Measurements from ENCODE around the gene TPCN2. TPM values are rescaled to one million over a fixed set of nuclear protein-coding genes. Genes with fewer than 3 reads are reported as not detected.

Gene TPCN2
- total and polyA plus RNA-seq, 9 of the 15 experiments (the other 6 are each of a cell fraction or from before 2014, with no cell fraction given), result 0.66 to 10.2 (median 4.6) TPM

DNA sequence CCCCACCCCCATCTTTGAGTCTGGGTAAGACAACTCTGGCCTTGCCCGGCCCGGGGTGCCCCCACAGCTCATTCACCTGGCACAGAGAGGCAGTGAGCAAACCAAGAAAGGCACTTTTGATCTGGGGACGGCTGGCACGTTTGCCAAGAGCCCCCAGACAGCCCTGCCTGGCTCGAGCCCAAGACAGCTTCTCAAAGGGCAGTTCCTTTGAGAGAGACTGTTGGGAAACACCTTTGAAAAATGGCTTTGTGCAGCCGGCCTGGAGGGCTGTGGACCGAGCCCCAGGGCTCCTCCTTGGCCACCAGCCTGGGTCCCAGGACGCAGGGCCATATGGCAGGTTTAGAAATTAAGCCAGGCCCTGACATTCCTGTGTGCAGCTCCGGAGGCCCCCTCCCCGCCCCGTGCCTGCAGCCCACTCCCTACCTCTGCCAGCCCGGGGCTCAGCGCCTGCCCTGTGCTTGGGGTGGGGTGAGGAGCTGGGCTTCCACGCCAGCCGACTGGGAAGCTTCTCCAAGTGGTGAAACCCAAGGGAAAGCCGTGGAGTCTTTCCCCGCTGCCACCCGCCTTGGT lies 56.8 kb downstream of the TPCN2 start:
- Histone ChIP-seq H3K4me1 (replicated peaks in 1 of 2; ENCODE audit: control insufficient read depth in 2 of 2, insufficient read depth in 2 of 2, low read length in 2 of 2) (peaks cover 0 to 4% of the 10 kb centered on the region in 2 experiments; a peak in 1 of 5 replicates), H2AFZ (ENCODE audit: low read depth, low read length) (no peak overlapping the region), H3K9ac (ENCODE audit: insufficient read depth in 1 of 2, low read depth in 2 of 2, low read length in 2 of 2) (no peak overlapping the region), H3K9me1 (ENCODE audit: control insufficient read depth, insufficient read depth, low read length) (no peaks in the 10 kb centered on the region), H3K4me2 (ENCODE audit: insufficient read depth, low read length) (no peak overlapping the region), H3K27ac (ENCODE audit: extremely low read depth, low read depth, low read length) (no peak overlapping the region), H3K36me3 (ENCODE audit: control insufficient read depth, insufficient read depth, low read length) (no peaks in the 10 kb centered on the region), H3K27me3 (ENCODE audit: control insufficient read depth in 2 of 2, insufficient read depth in 2 of 2, low read length in 2 of 2) (peaks cover 6 to 82% of the 10 kb centered on the region in 2 experiments; a peak in 4 of 5 replicates), H4K20me1 (replicated peaks; ENCODE audit: control insufficient read depth, insufficient read depth, low read length) (peaks cover 9% of the 10 kb centered on the region; the same call in 1 of the 2 replicates), H3K9me3 (replicated peaks; ENCODE audit: control insufficient read depth, insufficient read depth, low read depth, low read length) (no peaks in the 10 kb centered on the region), H3K79me2 (ENCODE audit: control insufficient read depth, insufficient read depth, low read length) (no peaks in the 10 kb centered on the region), H3K4me3 (no peak overlapping the region)
- FAIRE-seq, result no peak
- WGBS (ENCODE audit: insufficient coverage, low coverage, missing lambda C conversion rate), result 5% methylated on average over 17 of the region's 18 CpGs
- BruUV-seq (replicated peaks), result no TSS peak
- POLR2A ChIA-PET, result interaction anchor here (1.1 kb wide), 1 partner anchor 9 kb away, joined by 3 read pairs; no protein-coding TSS in a partner anchor
- intact Hi-C loops (cut with micrococcal nuclease), result no loop called here
- CTCF ChIA-PET (ENCODE audit: low intra/inter-chr PET ratio), result no interaction called here
- ATAC-seq, result no peak
- no peak for DNase-seq (ENCODE audit: extremely low read depth in 1 of 4, low spot score in 3 of 4)
- in situ Hi-C loops (cut with MboI), result loop anchor here (5.0 kb wide), 2 partner anchors 537 to 567 kb away; partner anchors contain the start of gene CCND1
- TF ChIP-seq, protein P1, sequence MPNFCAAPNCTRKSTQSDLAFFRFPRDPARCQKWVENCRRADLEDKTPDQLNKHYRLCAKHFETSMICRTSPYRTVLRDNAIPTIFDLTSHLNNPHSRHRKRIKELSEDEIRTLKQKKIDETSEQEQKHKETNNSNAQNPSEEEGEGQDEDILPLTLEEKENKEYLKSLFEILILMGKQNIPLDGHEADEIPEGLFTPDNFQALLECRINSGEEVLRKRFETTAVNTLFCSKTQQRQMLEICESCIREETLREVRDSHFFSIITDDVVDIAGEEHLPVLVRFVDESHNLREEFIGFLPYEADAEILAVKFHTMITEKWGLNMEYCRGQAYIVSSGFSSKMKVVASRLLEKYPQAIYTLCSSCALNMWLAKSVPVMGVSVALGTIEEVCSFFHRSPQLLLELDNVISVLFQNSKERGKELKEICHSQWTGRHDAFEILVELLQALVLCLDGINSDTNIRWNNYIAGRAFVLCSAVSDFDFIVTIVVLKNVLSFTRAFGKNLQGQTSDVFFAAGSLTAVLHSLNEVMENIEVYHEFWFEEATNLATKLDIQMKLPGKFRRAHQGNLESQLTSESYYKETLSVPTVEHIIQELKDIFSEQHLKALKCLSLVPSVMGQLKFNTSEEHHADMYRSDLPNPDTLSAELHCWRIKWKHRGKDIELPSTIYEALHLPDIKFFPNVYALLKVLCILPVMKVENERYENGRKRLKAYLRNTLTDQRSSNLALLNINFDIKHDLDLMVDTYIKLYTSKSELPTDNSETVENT (CRISPR knock-in tag; IDR thresholded peaks at IDR 0.05), result no peak
- TF ChIP-seq BRD4 (IDR thresholded peaks at IDR 0.05) (no peak), SETDB1 (IDR thresholded peaks at IDR 0.05; ENCODE audit: low read length) (no peak), ZNF57 (CRISPR knock-in tag; IDR thresholded peaks at IDR 0.05) (no peak), NKRF (IDR thresholded peaks at IDR 0.05; ENCODE audit: borderline replicate concordance) (no peak), CHD4 (IDR thresholded peaks at IDR 0.05; ENCODE audit: insufficient read depth, insufficient replicate concordance, low read depth, low read length, poor library complexity, severe bottlenecking) (no peak), MCM5 (IDR thresholded peaks at IDR 0.05; ENCODE audit: low read depth) (no peak), ZNF778 (CRISPR knock-in tag; IDR thresholded peaks at IDR 0.05) (no peak), NONO (IDR thresholded peaks at IDR 0.05; ENCODE audit: low read depth in 2 of 2, low read length in 1 of 2) (no peak), FOXJ2 (tag; IDR thresholded peaks at IDR 0.05) (no peak), HMG20A (CRISPR knock-in tag; conservative IDR thresholded peaks at IDR 0.05) (no peak)

All from K562 (cell line).